HG03025 (cell line): Measurements from ENCODE around the gene PAK6.

Source experiments
- ATAC-seq: cut with Tn5 transposase; IDR thresholded peaks from one replicate; pipeline ENCODE4 v1.9.1; 2021; ENCODE audit warnings: mild to moderate bottlenecking, moderate library complexity; ENCODE audit not compliant: unreplicated experiment, low FRiP score

PAK6 gene

GRCh38 chr15:40306371-40306770, 67.5 kb downstream of the PAK6 start:
- ATAC-seq: no peak

DNA sequence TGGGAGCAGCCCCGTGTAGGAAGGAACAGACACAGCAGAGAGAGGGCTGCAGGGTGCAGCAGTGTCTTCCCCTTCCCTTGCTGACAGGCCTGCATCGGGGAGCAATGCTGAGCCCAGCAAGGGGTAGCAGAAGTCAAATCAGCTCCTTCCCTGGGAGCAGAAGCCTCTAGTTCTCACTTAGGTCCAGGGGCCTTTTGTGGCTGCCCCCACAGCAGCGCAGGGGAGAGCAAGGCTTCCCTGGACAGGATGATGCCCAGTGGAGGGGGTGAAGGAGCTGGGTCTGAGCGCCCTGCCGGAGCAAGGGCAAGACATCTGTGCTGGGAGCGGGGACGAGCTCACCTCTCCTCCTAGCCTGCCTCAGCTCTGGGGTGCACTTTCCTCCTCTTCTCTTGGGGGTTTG, 68.0 kb downstream of the PAK6 start:
- no peak for ATAC-seq

DNA sequence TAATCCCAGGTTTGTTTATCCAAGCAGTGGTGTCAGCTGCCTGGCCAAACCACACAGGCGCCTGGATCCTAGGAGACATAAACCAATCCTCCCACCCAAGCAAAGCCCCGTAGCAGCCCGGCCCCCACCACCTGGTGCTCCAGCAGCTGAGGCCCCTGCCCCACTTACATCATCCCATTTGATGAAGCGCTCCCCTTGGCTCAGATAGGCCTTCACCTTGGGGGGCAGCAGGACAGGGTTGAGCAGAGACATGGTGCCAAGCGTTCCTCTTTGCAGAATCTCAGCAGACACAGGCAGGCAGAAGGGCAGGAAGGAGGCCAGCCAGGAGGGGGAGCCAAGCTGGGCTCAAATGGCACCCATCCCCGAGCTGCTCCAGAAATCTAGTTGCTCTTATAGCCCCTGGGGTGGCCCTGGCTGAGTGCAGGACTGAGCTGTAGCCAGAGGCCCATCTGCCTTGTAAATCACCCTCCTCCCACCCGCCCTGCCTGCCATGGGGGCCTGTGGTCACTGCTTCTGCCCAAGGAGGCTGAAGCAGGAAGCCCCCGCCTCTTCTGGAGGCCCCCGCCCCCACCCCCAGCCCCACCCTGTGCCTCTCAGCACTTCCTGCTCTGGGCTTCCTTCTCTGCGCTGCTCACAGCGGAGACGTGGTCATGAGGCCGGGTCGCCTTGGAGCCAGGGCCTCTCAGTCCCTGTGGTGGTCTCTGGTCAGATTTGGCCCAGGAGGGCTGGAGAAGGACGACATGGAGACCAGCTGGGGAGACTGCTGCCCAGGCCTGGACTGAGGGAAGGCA, 68.8 kb downstream of the PAK6 start, which contains the start of gene PLCB2:
PLCB2 (minus strand) TSS at position 515 of the 791 bp plus-strand sequence; CDS start at position 252, 263 bp downstream.
- no peak for ATAC-seq

DNA sequence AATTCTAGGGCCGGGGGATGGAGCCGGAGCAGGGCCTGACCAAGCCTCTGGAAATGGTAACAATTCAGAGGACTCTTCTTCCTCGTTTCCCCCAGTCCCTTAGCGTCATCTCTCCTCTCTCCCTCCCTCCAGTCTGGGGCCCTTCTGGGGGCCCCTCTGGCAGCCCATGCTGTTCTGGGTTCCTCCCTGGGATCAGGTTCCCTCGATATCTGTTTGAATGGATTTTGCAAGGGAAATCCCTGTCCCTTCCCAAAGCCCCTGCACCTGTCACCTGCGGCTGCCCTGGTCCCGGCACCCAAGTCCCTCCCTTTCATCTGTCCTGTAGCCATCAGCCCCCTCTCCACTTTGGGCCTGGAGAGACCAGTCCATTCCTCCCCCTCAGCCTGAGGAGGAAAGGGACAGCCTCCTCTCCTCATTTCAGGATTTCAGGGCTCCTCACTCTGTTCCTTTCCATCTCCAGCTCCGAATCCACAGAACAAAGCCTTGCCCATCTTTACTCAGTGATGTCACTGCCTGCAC, 70.5 kb downstream of the PAK6 start:
- ATAC-seq: no peak

- ATAC-seq: no peak
These were observed 71.4 kb downstream of the PAK6 start for GRCh38 chr15:40310001-40310959.

- no peak for ATAC-seq
These were observed 72.1 kb downstream of the PAK6 start for GRCh38 chr15:40310993-40311392.

DNA sequence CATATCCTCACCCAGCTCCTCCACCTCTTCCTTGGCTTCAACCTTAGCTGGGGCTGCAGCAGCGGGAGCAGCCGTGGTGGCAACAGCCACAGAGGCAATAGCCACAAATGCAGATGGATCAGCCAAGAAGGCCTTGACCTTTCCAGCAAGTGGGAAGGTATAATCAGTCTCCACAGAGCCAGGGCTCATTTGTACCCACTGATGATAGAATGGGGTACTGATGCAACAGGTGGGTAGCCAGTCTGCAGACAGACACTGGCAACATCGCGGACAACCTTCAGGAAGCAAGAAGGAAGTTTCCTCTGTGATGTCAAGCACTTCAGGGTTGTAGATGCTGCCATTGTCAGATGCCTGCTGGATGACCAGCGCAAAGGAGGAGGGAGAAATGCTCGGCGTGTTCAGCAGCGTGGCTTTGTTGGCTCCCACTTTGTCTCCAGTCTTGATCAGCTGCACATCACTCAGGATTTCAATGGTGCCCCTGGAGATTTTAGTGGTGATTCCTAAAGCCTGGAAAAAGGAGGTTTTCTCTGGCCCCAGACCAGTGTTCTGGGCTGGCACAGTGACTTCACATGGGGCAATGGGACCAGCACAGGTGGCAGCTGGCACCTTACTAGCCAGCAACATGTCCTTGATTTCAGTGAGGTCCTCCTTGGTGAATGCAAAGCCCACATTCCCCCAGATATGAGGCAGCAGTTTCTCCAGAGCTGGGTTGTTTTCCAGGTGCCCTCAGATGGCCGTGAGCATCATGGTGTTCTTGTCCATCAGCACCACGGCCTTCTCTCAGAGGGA, 73.7 kb downstream of the PAK6 start:
- ATAC-seq: no peak

DNA sequence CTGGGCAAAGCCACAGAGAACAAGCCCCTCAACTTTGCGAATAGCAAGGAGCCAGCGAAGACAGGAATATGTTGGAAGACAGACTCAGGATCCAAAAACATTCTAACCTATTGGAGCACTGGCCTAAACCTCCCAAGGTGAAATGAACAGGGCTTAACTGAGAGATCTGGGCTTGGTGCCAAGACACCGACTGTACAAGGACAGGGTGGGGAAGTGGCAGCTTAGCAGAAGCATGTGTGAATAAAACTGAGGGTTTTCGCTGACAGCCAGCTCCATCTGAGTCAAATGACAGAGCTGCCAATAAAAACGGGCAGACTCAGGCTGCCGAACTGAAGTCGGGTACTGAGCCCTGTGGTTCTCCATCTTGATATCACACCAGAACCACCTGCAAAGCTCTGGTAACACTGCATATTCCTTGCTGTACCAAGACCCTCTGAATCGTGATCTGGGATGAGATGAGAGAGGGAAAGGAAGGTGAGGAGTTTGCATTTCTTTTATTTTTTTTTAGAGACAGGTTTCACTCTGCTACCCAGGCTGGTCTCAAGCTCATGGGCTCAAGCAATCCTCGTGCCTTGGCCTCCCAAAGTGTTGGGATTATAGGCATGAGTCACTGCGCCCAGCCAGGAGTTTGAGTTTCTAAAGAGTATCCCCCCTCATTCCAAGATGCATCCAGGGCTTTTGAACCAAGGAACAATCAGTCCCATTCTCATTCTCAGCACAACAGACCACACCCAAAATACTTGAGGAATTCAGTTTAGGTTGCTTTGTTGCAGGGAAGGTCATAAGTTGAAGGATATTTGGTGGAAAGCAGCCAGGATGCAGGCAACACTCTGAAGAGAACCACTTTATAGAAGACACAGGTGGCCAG, 74.9 kb downstream of the PAK6 start:
- ATAC-seq: no peak

DNA sequence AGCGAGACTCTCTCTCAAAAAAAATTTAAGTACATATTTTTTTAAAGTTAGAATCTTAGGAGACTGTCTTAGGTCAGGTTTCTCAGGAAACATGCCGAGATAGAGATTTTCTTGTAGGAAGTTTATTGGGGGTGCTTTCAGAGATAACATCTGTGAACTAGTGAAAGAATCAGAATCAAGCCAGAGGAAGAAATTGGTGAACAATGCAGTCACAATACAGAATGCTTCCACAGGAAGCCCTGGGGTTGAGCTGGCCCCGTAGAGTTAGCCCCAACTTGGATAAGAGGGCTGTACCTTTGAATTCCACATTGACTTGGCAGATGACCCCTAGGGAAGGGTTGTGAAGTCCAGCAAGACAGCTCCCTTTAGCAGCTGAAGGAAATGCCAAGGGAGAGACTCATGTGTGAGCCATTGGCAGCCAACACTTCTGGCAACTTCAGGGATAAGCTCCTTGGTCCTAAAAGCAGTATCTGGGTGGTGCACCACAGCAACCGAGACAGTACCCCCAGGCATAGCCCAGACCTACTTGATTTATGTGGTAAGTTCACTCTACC, 75.9 kb downstream of the PAK6 start:
- ATAC-seq: no peak

DNA sequence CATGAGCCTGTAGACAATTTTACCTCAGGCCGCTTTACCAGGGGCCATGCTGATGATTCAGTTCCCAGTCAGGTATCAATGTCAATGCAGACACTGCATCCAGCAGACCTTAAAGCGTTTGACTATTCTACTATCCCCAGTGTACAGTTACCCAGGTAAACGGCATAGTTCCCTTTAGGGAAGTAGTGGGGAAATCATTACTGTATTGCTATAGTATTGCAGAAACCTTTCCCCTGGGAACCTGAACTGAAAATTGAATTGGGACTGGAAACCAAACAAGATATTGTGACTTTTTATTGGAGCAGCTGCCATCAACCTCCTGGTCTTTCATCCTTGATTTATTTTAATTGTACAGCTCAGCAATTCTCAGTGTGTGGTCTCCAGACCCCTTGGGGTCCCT, 78.1 kb downstream of the PAK6 start:
- ATAC-seq: no peak

DNA sequence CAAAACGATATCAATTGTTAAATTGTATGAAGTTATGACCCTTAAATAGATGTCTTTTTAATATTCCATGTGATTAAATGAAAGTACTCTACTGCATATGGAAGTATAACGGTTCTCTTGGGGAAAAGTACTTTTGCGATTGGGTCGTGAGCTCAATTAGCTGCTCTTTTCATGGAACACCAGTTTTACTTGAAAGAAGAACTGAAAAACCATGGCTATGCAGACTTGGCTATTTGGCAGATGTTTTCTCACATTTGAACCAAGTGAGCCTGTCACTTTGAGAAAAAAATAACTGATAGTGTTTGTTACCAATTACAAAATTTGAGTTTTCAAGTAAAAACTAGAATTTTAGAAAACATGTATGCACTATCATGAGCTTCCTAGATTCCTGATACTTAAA, 78.7 kb downstream of the PAK6 start:
- ATAC-seq: no peak

GRCh38 chr15:40320409-40320808, 81.5 kb downstream of the PAK6 start:
- ATAC-seq: no peak

GRCh38 chr15:40320931-40321371, 82.1 kb downstream of the PAK6 start:
- no peak for ATAC-seq

DNA sequence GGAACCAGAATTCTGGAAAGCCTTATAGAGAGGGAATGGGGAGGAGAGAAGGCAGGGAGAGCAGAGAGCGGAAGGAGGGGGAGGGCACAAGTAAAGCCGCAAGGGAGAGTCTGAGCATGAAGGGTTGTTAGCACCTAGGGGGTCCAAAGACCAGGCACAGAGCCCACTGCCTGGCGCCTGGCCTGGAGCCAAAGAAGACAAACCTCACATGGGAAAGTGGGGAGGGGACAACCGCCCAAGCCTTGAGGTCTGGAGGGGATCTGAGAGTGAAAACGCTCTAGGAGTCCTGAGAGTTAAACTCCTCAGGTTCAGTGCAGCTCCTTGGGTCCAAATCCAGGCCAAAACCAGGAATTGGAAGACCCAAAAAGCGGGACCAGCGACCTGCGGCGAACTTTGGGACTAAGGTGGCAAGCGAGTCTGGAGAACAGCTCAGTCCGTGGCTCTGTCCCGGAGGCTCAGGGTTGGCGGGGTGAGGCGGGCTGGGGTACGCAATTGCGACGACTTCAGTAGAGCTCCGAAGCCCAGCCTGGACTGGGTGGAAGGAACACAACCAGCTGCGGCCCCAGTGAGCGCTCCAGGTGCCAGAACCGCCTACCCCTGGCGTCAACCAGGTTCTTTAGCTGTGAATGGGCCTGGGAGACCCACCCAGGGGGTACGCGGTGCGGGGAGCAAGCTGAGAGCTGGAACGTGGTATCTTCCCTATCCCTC, 83.8 kb downstream of the PAK6 start:
- no peak for ATAC-seq

GRCh38 chr15:40323239-40323952, 84.5 kb downstream of the PAK6 start, which contains the start of gene INAFM2:
INAFM2 (plus strand) TSS chr15:40323692; CDS start chr15:40324056, 364 bp downstream.
- ATAC-seq: peak; percentile 87

DNA sequence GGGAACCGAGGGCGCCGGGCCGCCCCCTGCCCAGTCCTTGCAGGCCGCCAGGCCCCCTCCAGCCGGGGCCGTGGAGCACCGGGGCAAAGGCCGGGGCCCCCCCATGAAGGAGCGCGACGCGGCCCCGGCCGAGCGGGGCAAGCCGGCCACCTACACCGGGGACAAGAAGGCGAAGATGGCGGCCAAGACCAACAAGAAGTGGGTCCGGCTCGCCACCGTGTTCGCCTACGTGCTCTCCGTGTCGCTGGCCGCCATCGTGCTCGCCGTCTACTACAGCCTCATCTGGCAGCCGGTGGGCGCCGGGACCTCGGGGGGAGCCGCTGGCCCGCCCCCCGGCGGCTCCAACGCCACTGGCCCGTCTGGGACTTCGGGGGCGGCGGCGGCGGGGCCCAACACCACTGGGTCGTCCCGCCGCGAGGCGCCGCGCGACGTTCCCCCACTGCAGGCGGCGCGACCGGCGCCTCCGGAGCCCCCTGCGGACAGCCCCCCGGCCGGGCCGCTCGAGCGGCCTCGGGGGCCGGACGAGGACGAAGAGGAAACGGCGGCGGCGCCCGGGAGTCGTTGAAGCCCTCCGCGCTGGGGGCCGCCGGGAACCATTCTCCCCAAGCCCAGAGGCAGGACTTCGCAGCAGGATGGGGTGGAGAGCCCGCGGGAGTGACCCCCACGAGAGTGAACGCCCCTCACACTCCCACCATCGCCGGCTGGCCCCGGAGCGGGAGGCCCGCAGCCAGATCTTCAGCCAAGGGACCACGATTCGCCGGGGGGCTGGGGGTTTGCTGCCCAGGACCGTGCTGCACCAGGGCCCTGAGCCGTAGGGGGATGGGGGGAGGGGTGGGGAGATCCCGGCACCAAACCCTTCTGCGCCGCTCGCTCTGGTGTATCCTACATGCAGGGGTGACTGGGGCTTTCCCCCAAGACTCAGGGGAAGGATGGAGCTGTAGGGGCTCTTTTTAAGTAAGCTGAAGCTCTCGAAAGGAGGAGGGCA, 85.4 kb downstream of the PAK6 start:
- peak; percentile 11 for ATAC-seq

GRCh38 chr15:40325188-40325587, 86.3 kb downstream of the PAK6 start:
- no peak for ATAC-seq
